Dermis microvascular lymphatic vessel endothelial cell (primary cell): ENCODE data around the gene TMEM45B. TPM values are rescaled to one million over a fixed set of nuclear protein-coding genes. Genes with fewer than 3 reads are reported as not detected.
"Not testable (repeated sequence)": the region's sequence is repeated elsewhere in the genome, so short reads cannot be mapped to it uniquely, and the experiment has no call there.

ENCODE experiments used
- DNase-seq, 2 donors: peaks; one replicate each; pipeline versions ENCODE4 v3.0.0 to v3.0.0-alpha.2; 2010; ENCODE audit warnings: low read depth in 2 of 2
- total RNA-seq: library from RNA; depleted of rRNA; stranded (reverse); fragments of >200 nt; gene quantifications from 2 replicates; pipeline ENCODE4 v1.2.1, GENCODE V29; 2014

The TMEM45B gene
- total RNA-seq, 1 donor from 2014 or later = 1.9 TPM

DNA sequence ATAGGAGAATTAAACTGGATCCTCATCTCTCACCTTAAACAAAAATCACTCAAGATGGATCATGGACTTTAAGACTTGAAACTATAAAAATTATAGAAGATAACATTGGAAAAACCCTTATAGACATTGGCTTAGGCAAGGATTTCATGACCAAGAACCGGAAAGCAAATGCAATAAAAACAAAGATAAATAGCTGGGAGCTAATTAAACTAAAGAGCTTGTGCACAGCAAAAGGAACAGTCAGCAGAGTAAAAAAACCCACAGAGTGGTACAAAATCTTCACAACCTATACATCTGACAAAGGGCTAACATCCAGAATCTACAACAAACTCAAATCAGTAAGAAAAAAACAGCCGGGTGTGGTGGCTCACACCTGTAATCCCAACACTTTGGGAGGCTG, 7.4 kb upstream of the TMEM45B start:
- DNase-seq = not testable (repeated sequence)

DNA sequence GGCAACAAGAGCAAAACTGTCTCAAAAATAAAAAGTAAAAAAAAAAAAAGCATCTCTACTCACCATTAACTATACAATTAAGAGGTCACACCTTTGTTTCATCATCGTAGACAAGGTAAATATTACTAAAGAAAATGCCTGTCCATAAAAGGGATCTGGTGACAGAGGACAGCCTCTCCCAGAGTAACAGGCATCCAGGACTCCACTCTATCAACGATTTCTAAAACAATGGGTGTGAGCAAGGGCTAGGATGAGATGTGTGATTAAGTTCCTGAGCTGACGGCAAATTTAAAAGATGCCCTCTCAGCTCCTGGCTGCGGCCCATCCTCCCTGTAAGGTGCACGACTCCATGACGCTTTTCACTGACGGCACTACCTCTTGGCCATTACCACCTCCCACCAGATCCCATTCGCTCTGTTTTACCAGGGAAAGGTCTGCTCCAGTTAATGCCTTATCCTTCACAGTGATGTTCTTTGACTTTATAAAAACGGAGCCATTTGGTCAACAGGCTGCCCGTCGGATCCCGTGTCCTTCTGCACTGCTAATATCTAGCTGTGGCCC, 2.3 kb upstream of the TMEM45B start:
- no peak for DNase-seq

DNA sequence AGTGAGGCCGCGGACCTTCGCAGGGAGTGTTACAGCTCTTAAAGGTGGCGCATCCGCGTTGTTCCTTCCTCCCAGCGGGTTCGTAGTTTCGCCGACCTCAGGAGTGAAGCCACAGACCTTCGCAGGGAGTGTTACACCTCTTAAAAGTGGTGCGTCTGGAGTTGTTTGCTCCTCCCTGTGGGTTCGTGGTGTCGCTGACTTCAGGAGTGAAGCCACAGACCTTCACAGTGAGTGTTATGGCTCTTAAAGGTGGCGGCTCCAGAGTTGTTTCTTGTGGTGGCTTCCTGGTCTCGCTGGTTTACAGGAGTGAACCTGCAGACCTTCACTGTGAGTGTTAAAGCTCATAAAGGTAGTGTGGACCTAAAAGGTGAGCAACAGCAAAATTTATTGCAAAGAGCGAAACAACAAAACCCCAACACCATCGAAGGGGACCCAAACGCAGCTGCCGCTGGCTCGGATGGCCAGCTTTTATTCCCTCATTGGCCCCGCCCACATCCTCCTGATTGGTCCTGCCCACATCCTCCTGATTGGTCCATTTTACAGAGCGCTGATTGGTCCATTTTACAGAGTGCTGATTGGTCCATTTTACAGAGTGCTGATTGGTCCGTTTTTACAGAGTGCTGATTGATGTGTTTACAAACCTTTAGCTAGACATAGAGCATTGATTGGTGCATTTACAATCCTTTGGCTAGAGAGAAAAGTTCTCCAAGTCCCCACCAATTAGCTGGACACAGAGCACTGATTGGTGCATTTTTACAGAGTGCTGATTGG, 1.2 kb upstream of the TMEM45B start:
- DNase-seq = no peak

- DNase-seq = no peak
Measured at GRCh38 chr11:129817534-129818051, 1.9 kb downstream of the TMEM45B start.

- DNase-seq = not testable (repeated sequence)
Measured at GRCh38 chr11:129818236-129818635, 2.6 kb downstream of the TMEM45B start.

GRCh38 chr11:129819237-129819636, 3.6 kb downstream of the TMEM45B start:
- DNase-seq = no peak

DNA sequence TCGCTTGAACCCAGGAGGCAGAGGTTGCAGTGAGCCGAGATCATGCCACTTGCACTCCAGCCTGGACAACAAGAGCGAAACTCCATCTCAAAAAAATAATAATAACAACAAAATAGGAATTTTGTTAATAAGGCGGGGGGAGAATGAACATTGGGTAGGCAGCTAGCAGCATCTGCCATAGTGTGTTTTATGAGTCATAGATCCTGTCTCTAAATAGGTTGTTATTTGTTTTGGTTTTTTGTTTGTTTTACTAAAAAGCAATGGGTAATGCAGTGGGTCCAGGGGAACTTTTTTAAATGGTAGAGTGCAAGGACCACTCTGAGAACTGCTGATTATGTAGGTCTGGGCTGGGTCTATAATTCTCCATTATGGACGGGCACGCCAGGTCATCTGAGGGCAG, 4.6 kb downstream of the TMEM45B start:
- not testable (repeated sequence) for DNase-seq

- DNase-seq = not testable (repeated sequence)
Measured at GRCh38 chr11:129823281-129823680, 7.6 kb downstream of the TMEM45B start.

DNA sequence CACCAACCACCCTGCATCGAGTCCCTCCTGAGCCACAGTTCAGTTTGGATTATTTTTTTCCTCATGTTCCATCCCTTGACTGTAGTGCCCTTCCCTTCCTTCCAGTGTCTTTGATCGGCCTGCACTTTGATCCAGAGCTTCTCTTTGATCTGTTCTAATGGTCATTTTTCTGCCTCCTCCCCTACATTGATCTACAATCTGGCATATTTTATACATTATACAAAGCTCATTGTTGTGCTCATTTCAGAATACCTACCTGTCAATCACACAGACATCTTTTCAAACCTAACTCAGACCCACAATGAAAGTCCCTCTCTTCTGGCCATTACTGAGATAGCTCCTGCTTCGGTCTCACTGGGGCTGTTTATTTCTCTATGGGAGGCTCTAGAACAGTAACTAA, 8.2 kb downstream of the TMEM45B start:
- DNase-seq = not testable (repeated sequence)

DNA sequence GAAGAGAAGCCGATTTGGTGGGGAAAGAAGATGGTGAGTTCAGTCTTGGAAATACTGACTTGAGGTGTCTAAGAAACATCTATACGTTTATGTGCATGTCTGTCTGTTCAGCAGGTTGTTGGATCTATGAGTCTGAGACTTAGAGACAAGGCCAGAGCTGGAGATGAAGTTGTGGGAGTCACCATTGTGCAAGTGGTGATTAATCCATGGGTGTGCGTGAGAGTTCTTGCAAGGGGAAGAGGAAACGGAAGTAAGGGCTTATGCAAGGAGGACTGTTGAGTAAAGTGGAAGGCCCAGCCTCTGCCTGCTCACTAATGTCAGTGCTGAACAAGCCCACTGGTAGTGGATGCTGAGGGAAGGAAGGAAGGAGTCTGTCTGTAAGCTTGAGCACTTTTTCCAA, 9.7 kb downstream of the TMEM45B start:
- peak in 1 of 2 donors; percentile 38 for DNase-seq

DNA sequence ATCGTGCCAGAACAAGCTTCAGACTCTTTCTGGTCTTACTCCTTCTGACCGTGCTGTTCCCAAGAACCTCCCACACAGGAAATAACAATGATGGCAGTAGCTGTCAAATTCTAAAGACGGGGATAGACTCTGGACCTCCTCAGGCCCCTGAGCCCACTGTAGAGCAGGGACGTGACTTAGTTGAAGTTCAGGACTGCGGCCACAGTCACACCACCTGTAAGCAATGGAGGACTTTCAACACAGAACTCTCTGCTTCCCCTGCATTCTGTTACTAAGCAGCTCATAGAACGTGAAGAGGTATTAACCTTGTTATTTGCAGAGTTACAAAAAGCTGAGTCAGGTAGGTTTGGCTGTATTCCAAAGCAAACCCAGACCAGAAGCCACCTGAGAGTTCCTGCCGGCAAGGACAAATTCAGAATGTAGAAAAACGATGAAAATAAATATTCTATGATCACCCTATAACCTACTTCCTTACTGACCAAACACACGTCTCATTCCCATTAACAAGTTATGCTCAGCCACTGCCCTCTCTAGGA, 12.7 kb downstream of the TMEM45B start:
- peak; percentile 10 for DNase-seq

- peak; percentile 46 to 48 for DNase-seq
Measured at GRCh38 chr11:129829497-129829896, 13.8 kb downstream of the TMEM45B start.

DNA sequence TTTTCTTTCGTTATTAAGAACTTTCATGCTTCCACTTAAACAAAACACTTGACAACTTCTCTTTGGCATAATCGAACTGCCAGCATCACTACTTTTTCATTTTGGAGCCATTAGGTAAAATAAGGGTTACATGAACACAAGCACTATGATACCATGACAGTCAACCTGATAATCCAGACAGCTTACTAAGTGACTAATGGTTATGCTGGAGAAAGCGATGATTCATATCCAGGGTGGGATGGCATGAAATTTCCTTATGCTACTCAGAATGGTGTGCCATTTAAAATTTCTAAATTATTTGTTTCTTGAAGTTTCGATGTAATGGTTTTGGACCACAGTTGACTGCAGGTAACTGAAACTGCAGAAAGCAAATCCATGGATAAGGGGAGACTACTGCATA, 15.6 kb downstream of the TMEM45B start:
- not testable (repeated sequence) for DNase-seq

DNA sequence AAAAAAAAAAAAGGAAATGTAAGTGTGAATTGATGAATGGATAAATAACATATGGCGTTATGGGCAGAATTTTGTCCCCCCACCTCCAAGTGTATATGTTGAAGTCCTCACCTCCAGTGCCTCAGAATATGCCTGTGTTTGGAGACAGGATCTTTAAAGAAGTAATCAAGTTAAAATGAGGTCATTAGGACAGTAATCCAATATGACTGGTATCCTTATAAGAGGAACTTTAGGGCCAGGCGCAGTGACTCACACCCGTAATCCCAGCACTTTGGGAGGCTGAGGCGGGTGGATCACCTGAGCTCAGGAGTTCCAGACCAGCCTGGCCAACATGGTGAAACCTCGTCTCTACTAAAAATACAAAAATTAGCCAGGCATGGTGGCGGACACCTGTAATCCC, 17.6 kb downstream of the TMEM45B start:
- not testable (repeated sequence) for DNase-seq

DNA sequence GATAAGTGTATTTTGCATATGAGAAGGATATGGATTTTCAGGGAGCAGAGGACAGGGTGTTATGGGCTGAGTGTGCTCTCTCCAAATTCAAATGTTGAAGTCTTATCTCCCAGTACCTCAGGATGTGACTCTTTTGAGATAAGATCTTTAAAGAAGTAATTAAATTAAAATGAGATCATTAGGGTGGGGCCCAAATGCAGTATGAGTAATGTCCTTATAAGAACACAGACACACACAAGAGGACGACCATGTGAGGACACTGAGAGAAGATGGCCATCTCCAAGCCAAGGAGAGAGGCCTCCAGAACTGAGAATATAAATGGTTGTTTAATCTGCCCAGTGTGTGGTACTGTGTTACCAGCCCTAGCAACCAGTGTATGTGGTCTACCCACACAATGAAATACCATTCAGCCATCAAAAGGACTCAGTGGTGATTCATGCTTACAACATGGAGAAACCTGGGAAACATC, 20.8 kb downstream of the TMEM45B start:
- DNase-seq = not testable (repeated sequence)

DNA sequence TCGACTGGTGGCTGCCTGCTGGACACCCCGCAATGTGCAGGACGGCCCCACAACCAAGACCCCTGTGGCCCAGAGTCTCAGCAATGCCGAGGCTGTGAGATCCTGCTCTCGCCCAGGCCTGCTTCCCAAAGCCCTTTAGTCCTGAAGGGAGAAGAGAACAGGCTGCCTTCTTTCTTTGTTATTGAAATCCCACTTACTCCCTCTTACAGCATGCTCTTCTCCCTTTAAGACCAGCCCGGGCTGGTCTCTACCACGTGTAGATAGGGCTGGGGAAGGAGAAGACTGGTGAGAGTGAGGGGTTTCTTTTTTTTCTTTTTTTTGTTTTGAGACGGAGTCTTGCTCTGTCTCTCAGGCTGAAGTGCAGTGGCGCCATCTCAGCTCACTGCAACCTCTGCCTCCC, 21.3 kb downstream of the TMEM45B start:
- no peak for DNase-seq

DNA sequence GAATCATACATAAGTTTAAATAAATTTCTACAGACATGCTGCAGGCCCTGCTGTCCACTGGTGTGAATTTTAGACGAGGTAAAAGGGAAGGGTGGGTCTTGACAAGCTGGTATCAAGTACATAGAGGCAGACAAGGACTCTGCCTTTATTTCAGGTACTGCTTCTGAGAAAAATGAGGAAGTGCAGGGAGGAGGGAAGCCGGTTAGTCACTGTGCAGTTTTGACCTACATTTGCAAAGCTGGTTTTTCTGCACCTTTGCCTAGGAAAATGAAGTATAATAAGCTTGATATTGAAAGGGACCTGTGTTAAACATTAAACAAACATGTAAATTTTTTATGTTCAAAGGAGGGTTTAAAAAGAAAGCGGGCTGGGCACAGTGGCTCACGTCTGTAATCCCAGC, 24.6 kb downstream of the TMEM45B start:
- DNase-seq = no peak

DNA sequence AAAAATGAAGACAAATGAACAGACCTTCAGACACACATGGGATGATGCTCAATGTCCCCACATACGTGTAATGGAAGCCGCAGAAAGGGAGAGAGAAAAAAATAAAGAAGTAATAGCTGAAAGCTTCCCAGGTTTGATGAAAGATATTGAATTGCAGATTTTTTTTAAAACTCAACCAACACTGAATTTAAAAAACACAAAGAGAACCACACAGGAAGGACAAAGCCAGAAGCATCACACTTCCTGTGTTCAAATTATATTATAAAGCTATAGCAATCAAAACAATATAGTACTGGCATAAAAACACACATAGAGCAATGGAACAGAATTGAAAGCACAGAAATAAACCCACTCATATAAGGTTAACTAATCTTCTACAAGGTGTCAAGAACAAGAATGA, 26.5 kb downstream of the TMEM45B start:
- DNase-seq = no peak

DNA sequence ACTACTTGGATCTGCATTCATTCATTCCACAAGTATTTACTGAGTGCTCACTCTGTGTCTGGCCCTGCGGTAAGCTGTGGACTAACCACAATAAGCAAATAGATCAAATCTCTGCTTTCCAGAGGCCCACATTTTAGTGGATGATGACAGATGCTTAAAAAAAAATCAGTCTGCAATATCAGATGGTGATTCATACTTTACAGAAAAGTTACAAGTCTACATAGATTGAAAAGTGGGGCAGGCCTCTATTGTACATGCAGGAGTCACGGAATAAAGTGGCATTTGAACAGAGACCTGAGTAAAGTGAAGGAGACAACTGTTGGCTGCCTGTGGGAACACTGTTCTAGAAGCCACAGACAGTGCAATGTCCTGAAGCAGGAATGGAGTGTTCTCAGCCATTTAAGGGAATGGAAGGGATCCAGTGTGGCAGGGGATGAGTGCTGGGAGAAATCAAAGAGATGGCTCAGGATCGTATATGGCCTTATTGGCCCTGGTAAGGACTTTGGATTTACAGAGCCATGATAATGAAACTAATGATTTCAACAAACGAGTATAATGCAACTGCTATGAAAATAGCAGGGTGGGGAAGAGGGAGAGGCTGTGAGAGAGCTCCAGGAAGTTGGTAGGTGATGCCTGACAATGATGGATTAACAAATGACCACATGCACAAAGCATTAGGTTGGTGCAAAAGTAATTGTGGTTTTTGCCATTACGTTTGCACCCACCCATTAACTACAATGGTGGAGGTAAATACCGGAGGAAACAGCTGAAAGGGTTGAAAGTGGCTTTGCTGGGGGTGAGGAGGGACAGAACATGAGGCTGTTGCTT, 31.1 kb downstream of the TMEM45B start:
- DNase-seq = no peak

- DNase-seq = not testable (repeated sequence)
Measured at GRCh38 chr11:129847361-129847760, 31.7 kb downstream of the TMEM45B start.

DNA sequence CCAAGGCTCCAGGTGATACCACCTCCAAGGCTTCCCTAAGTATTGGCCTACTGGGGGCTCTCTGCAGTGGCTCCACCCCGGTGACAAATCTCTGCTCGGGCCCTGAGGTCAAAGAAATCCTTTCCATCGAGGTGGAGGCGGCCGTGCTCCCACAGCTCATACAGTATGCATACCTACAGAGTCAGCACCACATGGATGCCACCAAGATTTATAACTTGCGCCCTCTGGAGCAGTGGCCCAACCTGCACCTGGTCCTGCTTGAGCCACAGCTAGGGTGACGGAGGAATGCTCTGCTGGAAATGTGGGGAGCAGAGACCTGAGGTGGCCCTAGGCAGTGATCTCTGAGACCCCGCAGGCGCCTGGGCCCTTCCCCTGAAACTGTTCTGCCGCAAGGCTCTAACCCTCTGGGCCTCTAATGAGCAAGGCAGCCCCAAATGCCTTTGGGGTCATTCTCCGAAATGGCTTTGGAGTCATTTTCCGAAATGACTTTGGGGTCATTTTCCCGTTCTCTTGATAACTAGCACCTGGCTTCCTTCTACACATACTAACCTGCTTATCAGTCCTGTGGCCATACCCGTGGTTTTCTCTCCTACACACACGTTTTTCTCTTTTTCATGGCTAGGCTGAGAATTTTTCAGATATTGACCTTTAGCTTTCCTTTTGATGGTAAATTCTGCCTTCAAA, 33.9 kb downstream of the TMEM45B start:
- DNase-seq = no peak
